ENCODE measurements around the gene LRRC2. TPM values are rescaled to one million over a fixed set of nuclear protein-coding genes. Genes with fewer than 3 reads are reported as not detected.
"Not testable (repeated sequence)": the region's sequence is repeated elsewhere in the genome, so short reads cannot be mapped to it uniquely, and the experiment has no call there.

Gene LRRC2
- total and polyA plus RNA-seq, 12 donors: 0.09 to 4.7 (median 1.2) TPM; not detected in 1

GRCh38 chr3:46595819-46596314, 29.8 kb upstream of the LRRC2 start:
- Histone ChIP-seq H3K27ac (no peak overlapping the region), H3K27me3 (no peaks in the 10 kb centered on the region), H3K9me3 (replicated peaks in 1 of 3) (no peaks in the 10 kb centered on the region), H3K4me1 (replicated peaks in 1 of 2) (no peaks in the 10 kb centered on the region), H3K4me3 (no peak overlapping the region), H3K36me3 (replicated peaks in 1 of 2) (no peaks in the 10 kb centered on the region)
- TF ChIP-seq CTCF (IDR thresholded peaks at IDR 0.05): no peak
- no peak for TF ChIP-seq POLR2A (IDR thresholded peaks at IDR 0.05)
- no peak for DNase-seq
- 58 to 77% (median 72%) methylated on average over 7 to 8 of the region's 8 CpGs for WGBS, 4 donors
- intact Hi-C loops (cut with DNase I): no loop called here

- Histone ChIP-seq H3K9me3 (replicated peaks in 1 of 3) (no peaks in the 10 kb centered on the region), H3K27me3 (no peaks in the 10 kb centered on the region), H3K4me3 (no peak overlapping the region), H3K36me3 (replicated peaks in 1 of 2) (no peaks in the 10 kb centered on the region), H3K27ac (no peak overlapping the region), H3K4me1 (replicated peaks in 1 of 2) (no peaks in the 10 kb centered on the region)
- TF ChIP-seq POLR2A (IDR thresholded peaks at IDR 0.05) (no peak), CTCF (IDR thresholded peaks at IDR 0.05) (no peak)
- 88 to 91% (median 89%) methylated on average over 4 of the region's 4 CpGs for WGBS, 4 donors
- intact Hi-C loops (cut with DNase I): no loop called here
- no peak for DNase-seq
Observed at GRCh38 chr3:46594723-46595122, 28.6 kb upstream of the LRRC2 start.

GRCh38 chr3:46593979-46594378, 27.9 kb upstream of the LRRC2 start:
- Histone ChIP-seq H3K27me3 (no peaks in the 10 kb centered on the region), H3K9me3 (replicated peaks in 1 of 3) (no peaks in the 10 kb centered on the region), H3K4me1 (replicated peaks in 1 of 2) (no peaks in the 10 kb centered on the region), H3K4me3 (no peak overlapping the region), H3K36me3 (replicated peaks in 1 of 2) (no peaks in the 10 kb centered on the region), H3K27ac (no peak overlapping the region)
- DNase-seq: no peak
- TF ChIP-seq CTCF (IDR thresholded peaks at IDR 0.05) (no peak), POLR2A (IDR thresholded peaks at IDR 0.05) (no peak)
- intact Hi-C loops (cut with DNase I): no loop called here

- no peak overlapping the region for H3K27ac ChIP-seq
- no peak for TF ChIP-seq CTCF (IDR thresholded peaks at IDR 0.05)
- TF ChIP-seq POLR2A (IDR thresholded peaks at IDR 0.05): no peak
- no peak overlapping the region for H3K4me3 ChIP-seq
- no peak for DNase-seq
- intact Hi-C loops (cut with DNase I): no loop called here
- no peaks in the 10 kb centered on the region for H3K9me3 ChIP-seq (replicated peaks in 1 of 3)
- H3K27me3 ChIP-seq: no peaks in the 10 kb centered on the region
- no peaks in the 10 kb centered on the region for H3K4me1 ChIP-seq (replicated peaks in 1 of 2)
- no peaks in the 10 kb centered on the region for H3K36me3 ChIP-seq (replicated peaks in 1 of 2)
- 83 to 90% (median 86%) methylated on average over 14 of the region's 14 CpGs for WGBS, 4 donors
Observed at GRCh38 chr3:46593274-46593862, 27.3 kb upstream of the LRRC2 start.

GRCh38 chr3:46587268-46587667, 21.2 kb upstream of the LRRC2 start:
- H3K4me1 ChIP-seq (replicated peaks in 1 of 2); H3K27ac ChIP-seq; DNase-seq; H3K27me3 ChIP-seq; H3K36me3 ChIP-seq (replicated peaks in 1 of 2); H3K9me3 ChIP-seq (replicated peaks in 1 of 3); H3K4me3 ChIP-seq; intact Hi-C loops (cut with DNase I): not testable (repeated sequence)
- WGBS, 4 donors: 56 to 76% (median 72%) methylated on average over 3 of the region's 3 CpGs

Measured in adrenal gland (tissue), 12 donors.